GM18861 (cell line): Measurements from ENCODE around the gene NTN5.
A peak's percentile ranks its signal among the peaks of the same experiment; 100 is the strongest.

Experiments used
- ATAC-seq: cut with Tn5 transposase; IDR thresholded peaks from one replicate; pipeline ENCODE4 v1.9.1; 2021; ENCODE audit not compliant: unreplicated experiment

Gene NTN5

DNA sequence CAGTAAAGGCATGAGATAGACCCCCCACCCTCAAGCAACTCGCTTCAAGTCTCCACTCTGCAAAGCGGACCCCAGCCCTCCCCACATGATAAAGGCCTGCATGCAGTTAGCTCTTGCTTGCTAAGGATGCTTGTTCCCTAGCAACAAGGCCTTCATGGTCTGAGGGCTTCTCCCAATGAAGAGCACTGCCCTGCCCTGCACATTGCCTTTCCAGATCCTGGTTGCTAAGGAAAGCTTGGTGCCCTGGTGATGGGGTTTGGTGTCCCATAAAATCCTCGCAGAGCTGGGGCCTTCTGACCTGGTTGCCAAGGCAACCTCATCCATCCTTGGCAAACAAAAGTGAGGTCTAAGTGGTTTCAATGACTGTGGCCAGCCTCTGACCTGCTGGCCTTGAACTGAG, 41.6 kb downstream of the NTN5 start:
- ATAC-seq: no peak

DNA sequence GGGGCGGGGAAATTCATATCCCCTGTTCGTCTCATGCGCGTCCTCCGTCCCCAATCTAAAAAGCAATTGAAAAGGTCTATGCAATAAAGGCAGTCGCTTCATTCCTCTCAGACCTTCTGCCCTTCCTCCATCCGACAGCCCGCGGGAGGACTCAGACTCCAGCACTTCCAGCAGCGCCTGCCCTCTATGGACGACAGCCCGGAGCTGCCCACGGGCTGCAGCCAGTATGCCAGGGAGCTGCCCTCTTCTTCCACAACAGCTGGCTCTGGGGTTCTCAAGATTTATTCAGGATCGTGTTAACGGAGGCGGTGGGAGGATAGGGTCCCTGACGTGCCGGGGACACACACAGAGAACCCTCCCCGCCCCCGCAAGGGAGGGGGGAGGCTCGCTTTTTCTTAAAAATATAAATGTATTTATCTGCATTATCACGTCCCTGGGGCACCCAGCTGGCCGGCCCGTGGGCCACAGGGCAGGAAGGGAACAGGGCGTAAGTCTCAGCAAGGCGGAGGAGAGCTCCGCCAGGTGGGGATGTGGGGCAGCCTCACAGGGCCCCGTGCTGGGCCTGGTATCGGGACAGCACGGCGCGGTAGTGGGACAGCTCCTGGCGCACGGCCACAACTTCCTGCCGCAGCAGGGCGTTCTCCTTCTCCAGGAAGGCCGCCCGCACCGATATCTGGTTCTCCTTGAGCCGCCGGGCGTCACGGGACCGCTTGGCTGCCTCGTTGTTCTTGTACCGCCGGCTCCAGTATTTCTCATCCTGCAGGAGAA, 42.3 kb downstream of the NTN5 start:
- no peak for ATAC-seq

DNA sequence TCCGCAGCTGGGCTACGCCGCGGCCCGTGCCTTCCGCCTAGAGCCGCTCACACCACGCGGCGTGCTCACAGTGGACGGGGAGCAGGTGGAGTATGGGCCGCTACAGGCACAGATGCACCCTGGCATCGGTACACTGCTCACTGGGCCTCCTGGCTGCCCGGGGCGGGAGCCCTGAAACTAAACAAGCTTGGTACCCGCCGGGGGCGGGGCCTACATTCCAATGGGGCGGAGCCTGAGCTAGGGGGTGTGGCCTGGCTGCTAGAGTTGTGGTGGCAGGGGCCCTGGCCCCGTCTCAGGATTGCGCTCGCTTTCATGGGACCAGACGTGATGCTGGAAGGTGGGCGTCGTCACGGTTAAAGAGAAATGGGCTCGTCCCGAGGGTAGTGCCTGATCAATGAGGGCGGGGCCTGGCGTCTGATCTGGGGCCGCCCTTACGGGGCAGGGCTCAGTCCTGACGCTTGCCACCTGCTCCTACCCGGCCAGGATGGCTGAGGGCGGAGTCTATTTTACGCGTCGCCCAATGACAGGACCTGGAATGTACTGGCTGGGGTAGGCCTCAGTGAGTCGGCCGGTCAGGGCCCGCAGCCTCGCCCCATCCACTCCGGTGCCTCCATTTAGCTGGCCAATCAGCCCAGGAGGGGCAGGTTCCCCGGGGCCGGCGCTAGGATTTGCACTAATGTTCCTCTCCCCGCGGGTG, 43.1 kb downstream of the NTN5 start:
- ATAC-seq: no peak

DNA sequence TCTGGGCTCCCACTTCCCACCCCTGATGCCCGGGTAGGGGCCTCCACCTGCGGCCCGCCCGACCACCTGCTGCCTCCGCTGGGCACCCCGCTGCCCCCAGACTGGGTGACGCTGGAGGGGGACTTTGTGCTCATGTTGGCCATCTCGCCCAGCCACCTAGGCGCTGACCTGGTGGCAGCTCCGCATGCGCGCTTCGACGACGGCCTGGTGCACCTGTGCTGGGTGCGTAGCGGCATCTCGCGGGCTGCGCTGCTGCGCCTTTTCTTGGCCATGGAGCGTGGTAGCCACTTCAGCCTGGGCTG, 43.6 kb downstream of the NTN5 start:
- ATAC-seq: no peak

DNA sequence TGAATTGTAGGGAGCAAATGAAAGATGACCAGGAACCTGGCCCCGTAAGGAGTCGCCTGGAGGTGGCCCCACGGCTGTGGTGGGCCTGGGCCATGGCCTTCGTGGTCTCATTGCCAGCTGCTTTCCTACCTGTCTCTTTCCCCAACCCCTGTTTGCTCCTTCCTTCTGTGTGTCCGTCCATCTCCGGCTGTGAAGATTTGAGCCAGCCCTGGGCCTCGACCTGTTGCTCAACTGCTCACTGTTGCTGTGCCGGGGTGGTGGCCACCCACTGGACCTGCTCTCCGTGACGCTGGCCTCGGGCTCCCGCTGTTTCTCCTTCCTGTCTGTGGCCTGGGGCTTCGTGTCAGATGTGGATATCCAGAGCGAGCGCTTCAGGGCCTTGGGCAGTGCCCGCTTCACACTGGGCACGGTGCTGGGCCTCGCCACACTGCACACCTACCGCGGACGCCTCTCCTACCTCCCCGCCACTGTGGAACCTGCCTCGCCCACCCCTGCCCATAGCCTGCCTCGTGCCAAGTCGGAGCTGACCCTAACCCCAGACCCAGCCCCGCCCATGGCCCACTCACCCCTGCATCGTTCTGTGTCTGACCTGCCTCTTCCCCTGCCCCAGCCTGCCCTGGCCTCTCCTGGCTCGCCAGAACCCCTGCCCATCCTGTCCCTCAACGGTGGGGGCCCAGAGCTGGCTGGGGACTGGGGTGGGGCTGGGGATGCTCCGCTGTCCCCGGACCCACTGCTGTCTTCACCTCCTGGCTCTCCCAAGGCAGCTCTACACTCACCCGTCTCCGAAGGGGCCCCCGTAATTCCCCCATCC, 44.1 kb downstream of the NTN5 start:
- no peak for ATAC-seq

DNA sequence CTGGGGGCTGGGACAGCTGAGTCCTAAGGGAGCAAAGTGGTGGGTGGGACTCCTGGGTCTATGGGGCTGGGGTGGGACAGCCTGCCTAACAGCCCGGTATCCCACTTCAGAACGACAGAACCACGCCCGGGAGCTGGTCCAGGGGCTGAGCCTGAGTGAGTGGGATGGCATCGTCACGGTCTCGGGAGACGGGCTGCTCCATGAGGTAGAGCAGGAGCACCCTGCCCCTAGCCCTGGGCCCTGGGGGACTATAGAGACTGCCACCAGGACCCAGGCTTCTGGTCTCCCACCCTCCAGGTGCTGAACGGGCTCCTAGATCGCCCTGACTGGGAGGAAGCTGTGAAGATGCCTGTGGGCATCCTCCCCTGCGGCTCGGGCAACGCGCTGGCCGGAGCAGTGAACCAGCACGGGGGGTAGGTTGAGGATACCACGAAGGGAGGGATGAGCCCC, 44.9 kb downstream of the NTN5 start:
- ATAC-seq: no peak

DNA sequence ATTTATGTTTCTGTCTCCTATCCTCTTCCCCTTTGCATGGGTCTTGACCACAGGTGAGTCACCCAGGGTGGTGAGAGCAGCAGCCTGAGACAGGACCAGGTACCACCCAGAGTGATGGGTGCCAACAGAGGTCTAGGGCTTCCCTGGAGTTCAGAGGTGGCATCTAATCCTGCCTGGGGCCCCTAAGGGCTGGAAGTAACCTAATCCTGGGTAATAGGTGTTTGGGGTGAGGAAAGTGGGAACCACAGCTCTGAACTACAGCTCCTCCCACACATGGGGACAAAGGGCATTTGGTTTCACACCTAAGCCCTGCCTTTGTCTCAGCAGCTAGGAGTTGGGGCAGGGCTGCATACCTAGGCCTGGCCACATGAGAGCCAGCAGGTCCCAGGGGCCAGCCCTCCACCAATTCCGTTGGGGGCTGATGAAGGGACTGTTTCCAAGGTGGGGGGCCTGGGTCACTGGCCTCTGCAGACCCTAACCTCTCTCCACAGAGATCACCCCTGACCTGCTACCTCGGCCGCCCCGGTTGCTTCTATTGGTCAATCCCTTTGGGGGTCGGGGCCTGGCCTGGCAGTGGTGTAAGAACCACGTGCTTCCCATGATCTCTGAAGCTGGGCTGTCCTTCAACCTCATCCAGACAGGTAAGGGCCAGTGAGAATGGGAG, 45.5 kb downstream of the NTN5 start:
- ATAC-seq: no peak

DNA sequence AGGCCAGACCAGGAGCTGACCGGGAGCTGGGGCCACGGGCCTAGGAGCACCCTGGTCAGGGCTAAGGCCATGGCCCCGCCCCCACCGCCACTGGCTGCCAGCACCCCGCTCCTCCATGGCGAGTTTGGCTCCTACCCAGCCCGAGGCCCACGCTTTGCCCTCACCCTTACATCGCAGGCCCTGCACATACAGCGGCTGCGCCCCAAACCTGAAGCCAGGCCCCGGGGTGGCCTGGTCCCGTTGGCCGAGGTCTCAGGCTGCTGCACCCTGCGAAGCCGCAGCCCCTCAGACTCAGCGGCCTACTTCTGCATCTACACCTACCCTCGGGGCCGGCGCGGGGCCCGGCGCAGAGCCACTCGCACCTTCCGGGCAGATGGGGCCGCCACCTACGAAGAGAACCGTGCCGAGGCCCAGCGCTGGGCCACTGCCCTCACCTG, 46.9 kb downstream of the NTN5 start:
- no peak for ATAC-seq

DNA sequence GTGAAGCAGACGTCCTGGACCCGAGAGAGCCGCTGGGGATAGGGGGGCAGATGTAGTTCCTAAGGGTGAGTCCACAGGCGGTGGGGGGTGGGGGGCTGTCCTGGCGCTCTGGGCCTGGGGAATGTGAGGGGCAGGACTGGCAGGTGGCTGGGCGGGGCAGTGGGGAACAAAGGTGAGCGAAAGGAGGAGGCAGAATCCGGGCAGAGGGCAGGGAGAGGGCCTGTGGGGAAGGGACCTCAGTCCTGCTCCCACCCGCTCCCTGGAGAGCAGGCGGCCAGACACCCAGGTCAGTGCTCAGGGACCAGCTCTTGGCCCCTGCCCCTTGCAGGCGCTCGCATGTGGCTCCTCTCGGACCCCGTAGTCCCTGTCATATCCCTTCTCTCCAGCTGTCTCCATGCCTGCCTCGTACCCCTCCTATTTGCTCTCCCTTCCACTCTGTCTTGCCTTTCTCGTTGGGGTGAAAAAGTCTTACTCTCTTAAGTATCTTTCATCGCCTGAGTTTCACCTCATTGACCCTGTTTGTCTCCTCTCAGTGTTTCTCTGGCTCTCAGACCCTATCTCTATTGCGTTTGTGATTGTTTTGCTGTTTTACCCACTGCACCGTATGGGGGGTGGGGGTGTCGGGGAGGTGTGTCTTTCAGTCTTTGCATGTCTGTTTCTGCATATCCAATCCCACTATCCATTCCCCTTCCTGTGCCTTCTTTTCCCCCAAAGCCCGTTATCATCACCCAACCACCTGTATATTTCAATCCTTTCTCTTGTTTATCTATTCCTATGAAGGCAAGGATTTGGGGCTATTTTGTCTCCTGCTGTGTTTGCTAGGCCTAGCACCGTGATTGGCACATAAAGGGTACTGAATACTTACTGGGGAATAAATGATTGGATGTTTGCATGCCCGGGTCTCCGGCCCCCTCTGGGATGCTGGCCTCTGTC, 47.8 kb downstream of the NTN5 start:
- ATAC-seq: no peak

DNA sequence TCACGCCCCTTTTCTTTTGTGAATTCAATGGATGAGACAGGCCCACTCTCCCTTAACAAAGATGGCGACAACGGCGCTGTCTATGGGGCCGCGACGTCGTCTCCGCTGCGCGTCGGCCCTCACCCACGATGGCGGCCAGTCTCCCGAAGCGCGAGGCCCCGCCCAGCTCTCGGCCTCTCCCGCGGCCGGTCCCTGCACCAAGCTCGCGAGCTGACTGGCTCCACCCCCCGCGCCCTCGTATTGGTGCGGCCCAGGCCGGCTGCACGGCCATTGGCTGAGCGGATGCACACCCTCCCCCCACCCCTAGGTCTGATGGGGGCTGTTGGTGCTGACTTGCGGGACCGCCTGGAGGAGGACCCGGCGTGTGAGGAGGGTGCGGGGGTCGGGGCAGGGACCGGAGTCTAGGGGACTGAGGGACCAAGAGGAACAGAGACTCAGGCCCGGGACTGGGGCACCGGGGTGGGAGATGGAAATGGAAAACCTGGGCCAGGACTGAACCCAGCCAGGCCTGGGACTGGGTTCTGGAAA, 48.7 kb downstream of the NTN5 start:
- ATAC-seq: peak; percentile 39

DNA sequence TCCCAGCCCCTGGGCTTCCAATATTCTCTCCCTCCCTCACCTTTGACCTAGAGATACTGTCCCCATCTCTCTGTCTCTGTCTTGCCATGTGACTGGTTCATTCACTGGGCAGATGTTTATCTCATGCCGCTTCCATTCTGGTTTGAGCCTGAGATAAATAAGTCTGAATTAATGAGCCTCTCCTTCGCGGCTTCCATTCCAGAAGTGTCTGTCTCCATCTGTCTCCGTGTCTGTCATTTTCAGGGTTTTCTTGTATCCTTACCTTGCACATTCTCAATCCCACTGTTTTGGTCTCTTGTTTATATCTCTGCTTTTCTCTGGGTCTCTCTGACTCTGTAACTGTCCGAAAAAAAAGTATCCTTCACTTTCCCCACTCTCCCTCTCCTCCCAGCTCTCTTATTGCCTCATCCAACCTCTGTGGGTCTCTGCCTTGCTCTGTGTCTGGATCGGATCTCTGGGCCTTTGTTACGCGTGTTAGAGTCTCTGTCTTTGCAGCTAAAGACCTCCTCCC, 49.2 kb downstream of the NTN5 start:
- no peak for ATAC-seq

DNA sequence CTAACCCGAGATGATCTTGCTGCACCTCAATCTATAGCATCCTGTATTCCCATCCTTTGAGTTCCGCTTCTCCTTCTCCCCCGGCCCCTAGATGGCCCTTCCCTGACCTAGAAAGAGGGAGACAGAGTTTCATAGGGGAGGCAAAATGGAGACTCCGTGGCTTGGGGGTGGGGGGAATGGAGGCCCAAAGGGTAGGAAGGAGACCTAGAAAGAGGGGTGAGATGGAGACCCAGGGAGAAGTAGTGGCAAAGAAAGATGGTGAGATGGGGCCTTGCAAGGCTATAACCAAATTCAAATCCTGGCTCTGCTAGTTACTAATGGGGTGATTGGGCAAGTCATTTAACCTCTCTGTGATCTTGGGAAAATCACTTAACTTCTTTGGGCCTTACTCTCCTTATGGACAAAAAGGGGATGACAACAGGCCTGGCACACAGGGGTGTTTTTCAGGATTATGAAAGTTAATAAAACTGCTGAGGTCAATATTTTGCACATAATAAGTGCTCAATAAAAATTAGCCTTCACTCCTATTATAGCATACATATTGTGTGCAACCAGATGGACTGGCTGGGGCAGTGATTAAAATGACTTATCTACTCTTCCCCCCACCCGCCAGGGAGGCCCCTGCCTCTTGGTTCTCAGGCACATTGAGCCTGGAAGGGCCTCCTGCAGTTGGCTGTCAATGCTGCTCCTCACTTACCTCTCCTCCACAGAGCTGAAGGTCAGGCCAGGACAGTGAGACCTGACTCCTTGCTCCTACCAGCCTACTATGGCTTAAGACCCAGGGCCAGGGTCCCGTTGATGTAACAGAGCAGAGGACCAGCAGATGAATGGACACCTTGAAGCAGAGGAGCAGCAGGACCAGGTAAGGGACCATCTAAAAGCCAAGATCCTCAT, 52.9 kb downstream of the NTN5 start:
- ATAC-seq: no peak

DNA sequence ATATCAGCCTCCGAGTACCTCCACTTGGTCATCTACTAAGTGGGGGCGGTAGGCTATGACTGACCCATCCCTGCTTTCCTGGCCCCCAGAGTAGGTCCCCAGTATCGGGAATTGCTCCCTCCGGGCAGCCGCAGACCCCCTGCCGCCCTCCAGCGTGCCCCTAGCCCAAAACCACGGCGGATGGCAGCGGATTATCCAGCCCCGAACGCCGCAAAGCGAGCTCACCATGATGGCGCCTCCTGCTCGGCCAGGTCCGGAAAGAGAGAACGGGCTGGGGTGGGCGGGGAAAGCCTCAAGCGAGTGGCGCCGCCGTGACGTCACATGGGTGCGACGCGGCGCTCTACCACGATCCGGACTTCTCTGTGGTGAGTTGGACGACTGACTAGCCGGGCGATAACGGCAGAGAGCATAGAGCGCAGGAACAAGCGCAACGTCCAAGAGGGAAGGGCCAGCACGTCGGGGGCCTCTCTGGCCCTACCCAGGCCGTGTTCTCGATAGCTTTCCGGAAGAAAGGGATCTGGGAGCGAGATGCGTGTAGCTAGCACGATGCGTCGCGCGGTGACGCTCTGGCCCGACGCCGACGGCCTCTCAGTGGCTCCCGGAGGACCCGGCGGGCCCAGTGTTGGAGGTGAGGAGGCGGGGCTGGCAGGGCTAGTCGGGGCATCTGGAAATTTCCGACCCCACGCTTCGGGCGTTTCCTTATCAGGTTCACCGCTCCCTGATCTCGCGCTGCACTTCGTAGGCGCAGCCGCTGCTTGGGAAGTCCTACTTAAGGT, 53.7 kb downstream of the NTN5 start, which contains the start of the genes RPL18 and SPHK2:
RPL18 (minus strand) TSS at position 263 of the 776 bp plus-strand sequence; CDS start at position 228, 35 bp downstream.
SPHK2 (plus strand) TSS at position 591 of the 776 bp plus-strand sequence. CDS start 1,009 bp downstream, outside the sequence.
- peak; percentile 87 for ATAC-seq

DNA sequence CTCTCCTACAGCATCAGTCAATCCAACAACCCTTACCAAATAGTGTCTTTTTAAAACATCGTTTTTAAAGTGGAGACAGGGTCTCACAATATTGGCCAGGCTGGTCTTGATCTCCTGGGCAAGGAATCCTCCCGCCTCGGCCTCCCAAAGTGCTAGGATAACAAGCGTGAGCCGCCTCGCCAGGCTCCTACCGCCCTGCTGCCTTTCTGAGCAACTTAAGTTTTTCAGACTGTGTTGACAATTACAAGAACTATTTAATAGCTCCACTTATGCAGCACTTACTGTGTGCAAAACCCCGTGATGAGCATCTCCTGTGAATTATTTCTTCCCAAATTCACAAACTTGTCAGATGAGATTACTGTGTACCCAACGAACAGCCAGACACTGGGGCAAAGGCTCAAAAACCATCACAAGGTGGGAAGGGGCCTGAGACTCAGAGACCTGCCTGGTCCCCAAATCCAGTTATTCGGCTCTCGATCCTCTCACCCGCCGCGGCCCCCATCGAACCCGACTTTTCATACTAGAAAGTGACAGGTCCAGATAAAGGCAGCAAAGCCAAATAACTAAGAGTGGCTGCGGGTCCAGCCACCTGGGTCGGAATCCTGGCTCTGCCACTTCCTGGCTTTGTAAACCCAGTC, 54.4 kb downstream of the NTN5 start:
- no peak for ATAC-seq

DNA sequence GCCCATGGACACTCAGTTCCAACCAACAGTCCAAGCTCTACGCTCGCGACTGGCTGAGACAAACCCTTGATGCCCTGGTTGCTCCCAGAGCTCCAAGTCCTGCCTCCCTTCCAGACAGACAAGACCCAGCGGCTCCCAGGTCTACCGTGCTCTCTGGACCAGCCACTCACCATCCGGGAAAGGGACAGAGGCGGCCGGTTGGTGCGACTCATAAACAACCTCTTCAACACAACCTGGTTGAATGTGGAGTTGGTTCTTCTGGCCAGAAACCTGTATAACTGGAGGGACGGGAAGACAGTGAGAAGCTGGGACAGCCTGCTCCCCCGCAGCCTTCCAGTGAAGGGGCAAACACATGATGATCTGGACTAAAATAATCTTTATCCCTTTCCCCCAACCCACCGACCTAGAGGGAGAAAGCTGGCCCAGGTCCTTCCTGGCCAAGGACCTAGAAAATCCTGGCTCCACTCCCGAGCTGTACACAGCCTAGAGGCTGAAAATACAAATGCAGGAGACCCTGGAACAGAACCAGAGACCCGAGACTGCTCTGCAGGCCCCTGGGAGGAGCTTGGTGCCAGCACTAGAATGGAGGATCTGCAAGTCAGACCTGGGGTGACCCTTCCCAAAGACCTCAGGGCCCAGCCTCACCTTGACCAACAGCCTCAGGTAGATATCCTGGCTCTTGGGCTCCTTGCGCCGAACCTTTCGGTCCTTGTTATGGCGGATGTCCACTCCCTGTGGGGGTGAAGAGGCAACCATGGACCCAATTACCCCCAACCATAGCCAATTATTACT, 55.5 kb downstream of the NTN5 start:
- ATAC-seq: no peak

DNA sequence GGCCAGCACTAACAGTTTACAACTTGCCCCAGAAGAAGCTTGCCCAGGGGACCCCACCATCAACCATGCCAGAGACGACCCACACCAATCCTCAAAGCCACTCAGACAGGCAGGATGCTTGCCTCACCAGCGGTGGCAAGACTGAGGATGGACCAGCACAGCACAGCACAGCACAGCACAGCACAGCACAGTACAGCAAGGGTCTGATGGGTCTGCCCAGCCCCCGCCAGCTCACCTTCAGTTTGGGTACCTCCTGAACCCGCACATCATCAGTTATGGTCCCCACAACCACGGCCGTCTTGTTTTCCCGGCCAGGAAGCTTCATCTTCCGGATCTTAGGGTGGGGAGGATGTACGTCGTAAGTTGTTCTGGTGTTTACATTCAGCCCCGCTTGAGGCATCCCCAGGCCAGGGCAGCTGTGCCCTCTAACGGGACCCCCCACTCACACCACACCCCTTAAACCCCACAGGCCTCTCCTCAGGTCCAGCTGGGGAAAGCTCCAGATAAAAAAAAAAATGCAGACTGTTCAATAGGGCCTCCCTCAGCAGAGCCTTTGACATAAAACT, 56.2 kb downstream of the NTN5 start:
- no peak for ATAC-seq
